NT2/D1 (cell line): ENCODE data around the gene PEX5L.

ENCODE experiments used
- DNase-seq: peaks from one replicate; pipeline ENCODE4 v3.0.0-alpha.2; 2011; ENCODE audit warnings: low read depth, low spot score
- H3K27me3 ChIP-seq: 2 replicates; pipeline ENCODE4 v1.6.0; 2011; ENCODE audit warnings: mild to moderate bottlenecking; ENCODE audit not compliant: insufficient read length, insufficient read depth
- H3K36me3 ChIP-seq: 2 replicates; pipeline ENCODE4 v1.6.1; 2011; ENCODE audit warnings: mild to moderate bottlenecking, low read length, mixed read lengths; ENCODE audit not compliant: insufficient read depth, insufficient read length
- H3K4me1 ChIP-seq: 2 replicates; pipeline ENCODE4 v1.5.1; 2011; ENCODE audit not compliant: insufficient read depth, insufficient read length
- H3K4me3 ChIP-seq: 2 replicates; pipeline ENCODE4 v1.5.1; 2011; ENCODE audit warnings: low read depth; ENCODE audit not compliant: insufficient read length
- H3K9ac ChIP-seq: 2 replicates; pipeline ENCODE4 v1.6.0; 2011; ENCODE audit warnings: low read depth; ENCODE audit not compliant: insufficient read length
- H3K9me3 ChIP-seq: 2 replicates; pipeline ENCODE4 v1.5.1; 2011; ENCODE audit warnings: mild to moderate bottlenecking, low read length; ENCODE audit not compliant: insufficient read depth
- SUZ12 ChIP-seq: IDR thresholded peaks from 2 replicates; pipeline ENCODE4 v1.6.1; 2011; ENCODE audit not compliant: insufficient read length, insufficient read depth; ENCODE audit errors: extremely low read depth
- YY1 ChIP-seq: IDR thresholded peaks from 2 replicates; pipeline ENCODE4 v1.6.1; 2011; ENCODE audit not compliant: insufficient read length, insufficient read depth
- ZNF274 ChIP-seq: IDR thresholded peaks from 2 replicates; pipeline ENCODE4 v1.6.1; 2011; ENCODE audit warnings: mild to moderate bottlenecking, low read depth, low read length

Gene PEX5L

GRCh38 chr3:180048840-180049239 is 12.1 kb upstream of the PEX5L start:
- no peak for DNase-seq
- no peaks in the 10 kb centered on the region for H3K27me3 ChIP-seq
- H3K4me1 ChIP-seq: no peaks in the 10 kb centered on the region
- no peaks in the 10 kb centered on the region for H3K36me3 ChIP-seq
- H3K9ac ChIP-seq: no peak overlapping the region
- H3K4me3 ChIP-seq: no peak overlapping the region
- H3K9me3 ChIP-seq: no peaks in the 10 kb centered on the region
- TF ChIP-seq ZNF274 (no peak), SUZ12 (no peak), YY1 (no peak)

- no peak for DNase-seq
- TF ChIP-seq SUZ12: no peak
- Histone ChIP-seq H3K36me3 (no peaks in the 10 kb centered on the region), H3K4me1 (no peaks in the 10 kb centered on the region), H3K27me3 (no peaks in the 10 kb centered on the region), H3K9ac (no peak overlapping the region), H3K9me3 (no peaks in the 10 kb centered on the region), H3K4me3 (no peak overlapping the region)
These were observed 11.4 kb upstream of the PEX5L start for GRCh38 chr3:180048103-180048502.

DNA sequence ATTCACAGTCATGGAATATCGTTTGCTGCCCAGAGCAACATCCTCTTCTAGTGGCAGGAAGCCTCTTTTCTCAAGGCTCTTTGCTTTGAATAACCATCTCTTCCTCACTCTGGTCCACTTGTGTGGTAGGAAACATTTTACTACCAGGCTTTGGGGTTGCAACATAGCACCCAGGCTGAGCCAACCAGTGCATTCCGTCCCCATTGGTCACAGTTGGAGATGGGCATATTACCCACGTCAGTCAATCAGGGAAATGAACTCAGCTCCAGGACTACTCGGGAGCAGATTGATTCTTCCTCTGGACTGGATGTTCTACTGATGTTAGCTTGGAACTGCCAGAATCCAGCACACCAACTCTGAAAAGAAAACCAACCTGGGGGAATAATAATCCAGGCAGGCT is 4.2 kb upstream of the PEX5L start:
- H3K27me3 ChIP-seq: peaks cover 24% of the 10 kb centered on the region
- H3K4me1 ChIP-seq: no peaks in the 10 kb centered on the region
- DNase-seq: no peak
- TF ChIP-seq ZNF274 (no peak), YY1 (no peak), SUZ12 (no peak)
- no peak overlapping the region for H3K4me3 ChIP-seq
- H3K36me3 ChIP-seq: no peaks in the 10 kb centered on the region
- no peaks in the 10 kb centered on the region for H3K9me3 ChIP-seq
- no peak overlapping the region for H3K9ac ChIP-seq

DNA sequence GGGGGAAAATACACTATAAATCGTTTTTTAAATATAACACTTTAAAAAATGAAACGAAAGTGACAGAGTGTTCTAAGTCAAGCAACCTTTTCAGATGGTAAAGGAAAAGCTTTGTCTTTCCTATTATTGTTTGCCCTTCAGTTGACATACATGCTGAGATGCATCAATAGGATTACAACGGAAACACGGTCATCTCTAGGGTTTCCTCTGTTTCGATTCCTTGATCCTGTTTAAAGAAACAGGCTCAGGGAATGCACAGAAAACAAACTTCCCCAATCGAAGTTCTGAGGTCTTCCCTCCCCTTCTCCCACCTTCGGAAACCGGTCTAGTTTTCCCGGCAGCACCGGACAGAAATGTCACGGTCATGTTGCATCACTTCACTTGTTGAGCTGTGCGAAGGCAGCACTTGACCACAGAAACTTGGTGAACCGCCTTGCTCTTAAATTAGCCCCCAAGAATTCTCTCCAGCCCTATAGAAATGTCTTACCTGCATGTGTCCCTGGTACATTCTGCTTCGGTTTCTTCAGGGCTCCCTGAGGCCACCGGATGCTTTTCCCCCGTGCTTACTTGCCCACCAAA is 556 bp downstream of the PEX5L start:
- no peaks in the 10 kb centered on the region for H3K36me3 ChIP-seq
- no peaks in the 10 kb centered on the region for H3K4me1 ChIP-seq
- peaks cover 35% of the 10 kb centered on the region for H3K27me3 ChIP-seq
- H3K9ac ChIP-seq: peak overlapping the region; percentile 13
- no peaks in the 10 kb centered on the region for H3K9me3 ChIP-seq
- DNase-seq: peak; percentile 18
- H3K4me3 ChIP-seq: peak overlapping the region; percentile 59
- no peak for TF ChIP-seq YY1
- TF ChIP-seq SUZ12: no peak
- TF ChIP-seq ZNF274: no peak

DNA sequence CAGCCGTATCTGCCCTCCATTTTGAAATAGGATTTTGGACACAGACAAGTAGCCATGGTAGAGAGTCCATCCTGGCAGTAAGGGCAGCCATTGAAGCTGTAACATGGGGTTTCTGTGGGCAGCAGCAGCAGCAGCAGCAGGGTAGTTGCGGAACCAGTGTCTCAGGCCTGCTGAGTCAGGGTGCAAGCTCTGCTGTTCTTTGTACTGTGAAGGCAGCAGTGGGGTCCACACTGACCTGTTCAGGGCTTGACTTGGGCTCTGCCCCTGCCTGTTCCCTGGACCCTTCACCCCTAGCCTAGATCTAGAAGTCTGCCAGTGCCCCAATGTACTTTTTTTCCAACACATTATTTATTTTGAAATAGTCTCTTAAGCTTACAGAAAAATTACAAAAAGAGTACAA is 9.7 kb downstream of the PEX5L start:
- Histone ChIP-seq H3K36me3 (no peaks in the 10 kb centered on the region), H3K9ac (no peak overlapping the region), H3K4me3 (no peak overlapping the region), H3K4me1 (no peaks in the 10 kb centered on the region), H3K9me3 (no peaks in the 10 kb centered on the region), H3K27me3 (no peaks in the 10 kb centered on the region)
- TF ChIP-seq SUZ12 (no peak), ZNF274 (no peak), YY1 (no peak)
- no peak for DNase-seq

DNA sequence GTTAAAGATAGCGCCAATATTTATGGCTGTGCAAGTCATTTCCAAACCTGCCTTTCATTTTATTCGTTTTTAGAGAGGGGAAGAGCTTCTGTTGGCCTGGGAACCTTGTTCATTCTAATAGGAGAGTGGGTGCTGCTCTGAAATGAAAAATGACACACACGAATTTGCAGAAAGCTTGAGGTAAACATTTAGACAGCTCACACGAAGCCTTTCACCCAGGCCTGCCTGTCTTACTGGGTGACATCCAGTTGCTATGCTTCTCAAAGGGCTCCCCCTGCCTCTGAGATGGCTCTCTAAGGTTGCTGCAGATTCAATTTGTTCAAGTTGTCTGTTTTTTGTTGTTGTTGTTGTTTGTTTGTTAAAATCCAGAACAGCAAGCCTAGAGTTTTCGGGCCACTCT is 18.2 kb downstream of the PEX5L start:
- H3K4me1 ChIP-seq: no peaks in the 10 kb centered on the region
- TF ChIP-seq ZNF274: no peak
- no peak for TF ChIP-seq SUZ12
- TF ChIP-seq YY1: no peak

DNA sequence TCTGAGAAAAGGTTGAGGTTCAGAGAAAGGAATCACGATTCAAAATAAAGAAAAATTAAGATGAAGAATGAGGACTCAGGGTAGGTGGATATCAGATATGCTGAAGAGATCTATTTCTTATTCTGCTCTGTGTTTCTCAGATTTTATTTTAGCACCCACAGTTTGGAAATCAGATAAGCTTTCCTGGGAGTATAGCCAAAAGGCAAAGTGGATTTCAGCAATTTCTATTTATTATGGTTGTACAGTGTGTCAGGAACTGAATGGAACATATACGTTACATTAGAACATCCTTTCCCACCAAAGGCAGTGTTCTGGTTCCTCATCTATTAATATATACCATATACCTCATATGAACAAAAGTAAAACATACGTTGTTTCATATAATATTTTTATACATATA is 18.9 kb downstream of the PEX5L start:
- no peak for DNase-seq
- Histone ChIP-seq H3K9ac (no peak overlapping the region), H3K4me1 (no peaks in the 10 kb centered on the region), H3K4me3 (no peak overlapping the region), H3K9me3 (no peaks in the 10 kb centered on the region), H3K27me3 (no peaks in the 10 kb centered on the region), H3K36me3 (no peaks in the 10 kb centered on the region)
- TF ChIP-seq YY1 (no peak), SUZ12 (no peak), ZNF274 (no peak)

More for the DNA sequence above, 18.2 kb downstream of the PEX5L start:
- no peaks in the 10 kb centered on the region for H3K9me3 ChIP-seq
- DNase-seq: no peak
- H3K4me3 ChIP-seq: no peak overlapping the region
- H3K9ac ChIP-seq: no peak overlapping the region
- H3K27me3 ChIP-seq: no peaks in the 10 kb centered on the region
- H3K36me3 ChIP-seq: no peaks in the 10 kb centered on the region
